Gastroesophageal sphincter (tissue), 4 donors: Measurements from ENCODE around the gene DUOX1. TPM values are rescaled to one million over a fixed set of nuclear protein-coding genes. Genes with fewer than 3 reads are reported as not detected.

Source experiments
- ATAC-seq: fragments of 150-250 bp; one replicate; pipeline ENCODE4 v1.9.1; 2016; ENCODE audit warnings: mild to moderate bottlenecking, moderate library complexity
- H3K27ac ChIP-seq, 4 donors: fragments of 200-600 bp; sonication (generic) in 3 of 4; 1 replicate in 3 of 4; 2 replicates in 1 of 4; pipeline ENCODE4 v1.5.1; 2016 to 2019
- H3K27me3 ChIP-seq: fragments of 200-600 bp; sonication (generic); one replicate; pipeline ENCODE4 v1.5.1; 2019
- H3K36me3 ChIP-seq, 2 donors: fragments of 200-600 bp; sonication (generic); one replicate each; pipeline ENCODE4 v1.5.1; 2019; ENCODE audit warnings: control low read depth in 1 of 2
- H3K4me1 ChIP-seq, 3 donors: fragments of 200-600 bp; sonication (generic); 1 replicate in 2 of 3; 2 replicates in 1 of 3; pipeline ENCODE4 v1.5.1; 2016 to 2019; ENCODE audit warnings: control low read depth in 2 of 3
- H3K4me3 ChIP-seq, 2 donors: fragments of 200-600 bp; sonication (generic); one replicate each; pipeline ENCODE4 v1.5.1; 2019; ENCODE audit warnings: mild to moderate bottlenecking in 1 of 2, moderate library complexity in 1 of 2
- H3K9me3 ChIP-seq, 3 donors: fragments of 200-600 bp; sonication (generic); one replicate each; pipeline ENCODE4 v1.5.1; 2017 to 2019; ENCODE audit warnings: control low read depth in 2 of 3
- CTCF ChIP-seq, 4 experiments: fragments of 200-600 bp in 2 of 4; fragments of 450-650 bp in 2 of 4; sonication (generic) in 1 of 4; IDR thresholded peaks; one replicate each; pipeline ENCODE4 v1.5.1; 2017 to 2019; ENCODE audit warnings: antibody characterized with exemption in 4 of 4, mild to moderate bottlenecking in 2 of 4, moderate library complexity in 2 of 4
- EP300 ChIP-seq: sonication (generic); formaldehyde crosslinking; IDR thresholded peaks from one replicate; pipeline ENCODE4 v1.6.1; 2017; ENCODE audit warnings: antibody characterized with exemption, mild to moderate bottlenecking
- POLR2A ChIP-seq, 2 donors: fragments of 450-650 bp; IDR thresholded peaks; one replicate each; pipeline ENCODE4 v1.6.1; 2017; ENCODE audit warnings: antibody characterized with exemption in 2 of 2, mild to moderate bottlenecking in 2 of 2, moderate library complexity in 1 of 2
- POLR2AphosphoS5 ChIP-seq: sonication (generic); formaldehyde crosslinking; IDR thresholded peaks from one replicate; pipeline ENCODE4 v1.6.1; 2017; ENCODE audit warnings: antibody characterized with exemption
- WGBS, 2 donors: methylation state at CpG; one replicate each; pipeline ENCODE4 v1.1.5; 2018; ENCODE audit warnings: low coverage in 1 of 2; 5-methylcytosine and 5-hydroxymethylcytosine counted together
- total RNA-seq, 4 donors: library from RNA; depleted of rRNA; stranded (reverse); fragments of >200 nt; gene quantifications; one replicate each; pipeline ENCODE4 v1.1.0, GENCODE V29; 2016

Gene DUOX1
- total RNA-seq, 4 donors from 2014 or later, result 0.08 to 2.7 (median 1.1) TPM

GRCh38 chr15:45143056-45143455 is 13.3 kb downstream of the DUOX1 start:
- no peaks in the 10 kb centered on the region for H3K4me1 ChIP-seq
- no peaks in the 10 kb centered on the region for H3K9me3 ChIP-seq
- H3K36me3 ChIP-seq, result no peaks in the 10 kb centered on the region
- ATAC-seq, result no peak
- no peak for TF ChIP-seq POLR2AphosphoS5
- no peak for TF ChIP-seq EP300
- TF ChIP-seq CTCF (IDR thresholded peaks at IDR 0.05), result no peak
- no peak overlapping the region for H3K4me3 ChIP-seq
- H3K27ac ChIP-seq, result no peak overlapping the region
- H3K27me3 ChIP-seq, result peaks cover 39% of the 10 kb centered on the region
- WGBS, 2 donors, result no CpG with 5 or more reads among the region's 7 CpGs

GRCh38 chr15:45143946-45144345 is 14.2 kb downstream of the DUOX1 start:
- no peak for TF ChIP-seq POLR2A (IDR thresholded peaks at IDR 0.05)
- no peak for TF ChIP-seq POLR2AphosphoS5
- TF ChIP-seq EP300, result no peak
- no peak for TF ChIP-seq CTCF (IDR thresholded peaks at IDR 0.05)
- no peaks in the 10 kb centered on the region for H3K9me3 ChIP-seq
- no peaks in the 10 kb centered on the region for H3K36me3 ChIP-seq
- ATAC-seq, result no peak
- WGBS, 2 donors, result 83% methylated on average over 6 of the region's 11 CpGs; no CpG with 5 or more reads in 1 of the 2 donors
- no peak overlapping the region for H3K4me3 ChIP-seq
- peaks cover 30% of the 10 kb centered on the region for H3K27me3 ChIP-seq
- H3K4me1 ChIP-seq, result no peaks in the 10 kb centered on the region
- no peak overlapping the region for H3K27ac ChIP-seq

GRCh38 chr15:45144775-45145174 is 15.0 kb downstream of the DUOX1 start:
- TF ChIP-seq POLR2A (IDR thresholded peaks at IDR 0.05) (no peak), EP300 (no peak), CTCF (IDR thresholded peaks at IDR 0.05) (no peak), POLR2AphosphoS5 (no peak)
- Histone ChIP-seq H3K4me1 (no peaks in the 10 kb centered on the region), H3K9me3 (no peaks in the 10 kb centered on the region), H3K27ac (no peak overlapping the region), H3K36me3 (no peaks in the 10 kb centered on the region), H3K27me3 (peaks cover 30% of the 10 kb centered on the region), H3K4me3 (no peak overlapping the region)
- WGBS, 2 donors, result 44 to 80% methylated on average over 1 of the region's 9 CpGs
- ATAC-seq, result no peak

- Histone ChIP-seq H3K27me3 (peaks cover 22% of the 10 kb centered on the region), H3K9me3 (no peaks in the 10 kb centered on the region), H3K27ac (no peak overlapping the region), H3K36me3 (peaks cover 0 to 8% of the 10 kb centered on the region in 2 donors), H3K4me1 (no peaks in the 10 kb centered on the region), H3K4me3 (no peak overlapping the region)
- TF ChIP-seq CTCF (IDR thresholded peaks at IDR 0.05), result no peak
- TF ChIP-seq EP300, result no peak
- no peak for TF ChIP-seq POLR2AphosphoS5
- TF ChIP-seq POLR2A (IDR thresholded peaks at IDR 0.05), result no peak
- WGBS, 2 donors, result 91 to 100% methylated on average over 3 to 4 of the region's 4 CpGs
- no peak for ATAC-seq
These were observed 16.6 kb downstream of the DUOX1 start for GRCh38 chr15:45146405-45146804.

- peaks cover 14% of the 10 kb centered on the region for H3K27me3 ChIP-seq
- H3K4me1 ChIP-seq, result no peaks in the 10 kb centered on the region
- no peak overlapping the region for H3K27ac ChIP-seq
- no peaks in the 10 kb centered on the region for H3K9me3 ChIP-seq
- no peak for ATAC-seq
- H3K4me3 ChIP-seq, result no peak overlapping the region
- no peak for TF ChIP-seq CTCF (IDR thresholded peaks at IDR 0.05)
- TF ChIP-seq POLR2AphosphoS5, result no peak
- no peak for TF ChIP-seq EP300
- TF ChIP-seq POLR2A (IDR thresholded peaks at IDR 0.05), result no peak
- peaks cover 0 to 20% of the 10 kb centered on the region in 2 donors for H3K36me3 ChIP-seq
- WGBS, 2 donors, result 88% methylated on average over 3 of the region's 7 CpGs; no CpG with 5 or more reads in 1 of the 2 donors
These were observed 17.8 kb downstream of the DUOX1 start for GRCh38 chr15:45147606-45148005.
